ENCODE results near the gene SH3PXD2B.
"Not testable (repeated sequence)": the region's sequence is repeated elsewhere in the genome, so short reads cannot be mapped to it uniquely, and the experiment has no call there.

SH3PXD2B gene

DNA sequence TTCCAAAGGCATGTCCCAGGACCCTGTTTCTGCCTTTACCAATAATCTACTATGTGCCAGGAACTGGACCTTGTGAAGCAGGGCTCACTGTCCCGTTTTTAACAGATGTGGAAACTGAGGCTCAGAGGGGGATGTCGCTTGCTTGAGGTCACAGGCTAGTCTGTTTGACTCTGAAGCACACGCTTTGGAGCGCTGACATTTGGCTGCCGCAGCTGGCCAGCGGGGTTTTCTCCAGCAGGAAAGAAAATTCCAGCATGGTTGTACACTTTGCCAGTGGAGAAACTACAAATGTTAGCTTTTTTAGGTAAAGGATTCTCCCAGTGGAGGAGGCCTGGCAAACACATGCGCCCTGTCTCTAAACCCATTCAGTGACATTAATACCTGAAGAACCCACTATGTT, 50.5 kb downstream of the SH3PXD2B start:
- Histone ChIP-seq H3K4me3 (ENCODE audit: low read depth in 1 of 2, low read length in 2 of 2) (no peak overlapping the region), H3K9me3 (ENCODE audit: insufficient read depth, low read length, severe bottlenecking) (no peaks in the 10 kb centered on the region), H3K36me3 (ENCODE audit: insufficient read depth, low read length) (no peaks in the 10 kb centered on the region), H3K9ac (ENCODE audit: low read depth, low read length) (no peak overlapping the region), H3K4me1 (ENCODE audit: insufficient read depth, low read length) (no peaks in the 10 kb centered on the region), H3K79me2 (ENCODE audit: insufficient read depth, low read length) (no peaks in the 10 kb centered on the region), H3K4me2 (ENCODE audit: insufficient read depth, low read length) (no peak overlapping the region), H3K27me3 (ENCODE audit: insufficient read depth, low read length, poor library complexity) (no peaks in the 10 kb centered on the region), H4K20me1 (ENCODE audit: insufficient read depth, low read length) (no peaks in the 10 kb centered on the region), H3K27ac (ENCODE audit: low read length) (no peak overlapping the region), H2AFZ (ENCODE audit: low read depth, low read length) (no peak overlapping the region)
- no peak for DNase-seq
- no peak for ATAC-seq (ENCODE audit: insufficient read depth, low read depth)
- TF ChIP-seq EZH2 (IDR thresholded peaks at IDR 0.05; ENCODE audit: borderline replicate concordance, low read depth, low read length, severe bottlenecking) = no peak
- TF ChIP-seq, protein P1, sequence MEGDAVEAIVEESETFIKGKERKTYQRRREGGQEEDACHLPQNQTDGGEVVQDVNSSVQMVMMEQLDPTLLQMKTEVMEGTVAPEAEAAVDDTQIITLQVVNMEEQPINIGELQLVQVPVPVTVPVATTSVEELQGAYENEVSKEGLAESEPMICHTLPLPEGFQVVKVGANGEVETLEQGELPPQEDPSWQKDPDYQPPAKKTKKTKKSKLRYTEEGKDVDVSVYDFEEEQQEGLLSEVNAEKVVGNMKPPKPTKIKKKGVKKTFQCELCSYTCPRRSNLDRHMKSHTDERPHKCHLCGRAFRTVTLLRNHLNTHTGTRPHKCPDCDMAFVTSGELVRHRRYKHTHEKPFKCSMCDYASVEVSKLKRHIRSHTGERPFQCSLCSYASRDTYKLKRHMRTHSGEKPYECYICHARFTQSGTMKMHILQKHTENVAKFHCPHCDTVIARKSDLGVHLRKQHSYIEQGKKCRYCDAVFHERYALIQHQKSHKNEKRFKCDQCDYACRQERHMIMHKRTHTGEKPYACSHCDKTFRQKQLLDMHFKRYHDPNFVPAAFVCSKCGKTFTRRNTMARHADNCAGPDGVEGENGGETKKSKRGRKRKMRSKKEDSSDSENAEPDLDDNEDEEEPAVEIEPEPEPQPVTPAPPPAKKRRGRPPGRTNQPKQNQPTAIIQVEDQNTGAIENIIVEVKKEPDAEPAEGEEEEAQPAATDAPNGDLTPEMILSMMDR (IDR thresholded peaks at IDR 0.05; ENCODE audit: borderline replicate concordance, extremely low read depth, low read length, poor library complexity, severe bottlenecking) = no peak

DNA sequence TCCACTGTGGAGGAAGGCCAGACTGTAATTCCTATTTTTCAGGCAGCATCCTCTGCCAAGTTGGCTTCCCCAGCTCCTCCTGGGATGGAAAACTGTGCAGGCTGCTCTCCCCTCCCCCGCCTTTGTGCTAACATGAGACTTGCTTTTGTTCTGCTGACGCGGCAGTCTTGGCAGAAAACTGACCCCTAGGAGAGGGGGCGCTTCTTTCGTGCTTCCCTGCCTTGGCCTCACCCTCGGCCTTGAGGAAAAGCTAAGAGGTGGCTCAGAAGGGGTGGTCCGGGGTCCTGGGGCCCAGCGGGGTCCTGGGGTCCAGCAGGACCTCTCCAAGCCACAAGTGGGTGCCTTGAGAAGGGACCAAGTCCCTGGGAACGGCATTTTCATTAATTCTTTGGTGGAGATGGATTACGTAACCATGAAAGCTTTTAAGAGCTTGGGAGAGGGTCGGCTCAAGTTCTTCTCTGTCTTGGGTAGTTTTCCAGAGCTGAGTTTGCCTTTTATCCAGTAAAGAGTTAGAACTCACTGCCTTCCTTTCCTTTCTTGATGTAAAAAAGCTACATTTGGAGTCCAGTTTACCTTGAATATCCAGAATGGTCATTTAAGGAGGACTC, 51.0 kb downstream of the SH3PXD2B start:
- Histone ChIP-seq H3K4me1 (ENCODE audit: insufficient read depth, low read length) (no peaks in the 10 kb centered on the region), H3K4me2 (ENCODE audit: insufficient read depth, low read length) (no peak overlapping the region), H3K79me2 (ENCODE audit: insufficient read depth, low read length) (no peaks in the 10 kb centered on the region), H3K9me3 (ENCODE audit: insufficient read depth, low read length, severe bottlenecking) (no peaks in the 10 kb centered on the region), H3K36me3 (ENCODE audit: insufficient read depth, low read length) (no peaks in the 10 kb centered on the region), H3K4me3 (ENCODE audit: low read depth in 1 of 2, low read length in 2 of 2) (no peak overlapping the region), H3K9ac (ENCODE audit: low read depth, low read length) (no peak overlapping the region), H3K27me3 (ENCODE audit: insufficient read depth, low read length, poor library complexity) (no peaks in the 10 kb centered on the region), H3K27ac (ENCODE audit: low read length) (no peak overlapping the region), H4K20me1 (ENCODE audit: insufficient read depth, low read length) (no peaks in the 10 kb centered on the region), H2AFZ (ENCODE audit: low read depth, low read length) (no peak overlapping the region)
- TF ChIP-seq EZH2 (IDR thresholded peaks at IDR 0.05; ENCODE audit: borderline replicate concordance, low read depth, low read length, severe bottlenecking) = no peak
- TF ChIP-seq, protein P1 (IDR thresholded peaks at IDR 0.05; ENCODE audit: borderline replicate concordance, extremely low read depth, low read length, poor library complexity, severe bottlenecking) = no peak
- ATAC-seq (ENCODE audit: insufficient read depth, low read depth) (no peak), DNase-seq (no peak)

DNA sequence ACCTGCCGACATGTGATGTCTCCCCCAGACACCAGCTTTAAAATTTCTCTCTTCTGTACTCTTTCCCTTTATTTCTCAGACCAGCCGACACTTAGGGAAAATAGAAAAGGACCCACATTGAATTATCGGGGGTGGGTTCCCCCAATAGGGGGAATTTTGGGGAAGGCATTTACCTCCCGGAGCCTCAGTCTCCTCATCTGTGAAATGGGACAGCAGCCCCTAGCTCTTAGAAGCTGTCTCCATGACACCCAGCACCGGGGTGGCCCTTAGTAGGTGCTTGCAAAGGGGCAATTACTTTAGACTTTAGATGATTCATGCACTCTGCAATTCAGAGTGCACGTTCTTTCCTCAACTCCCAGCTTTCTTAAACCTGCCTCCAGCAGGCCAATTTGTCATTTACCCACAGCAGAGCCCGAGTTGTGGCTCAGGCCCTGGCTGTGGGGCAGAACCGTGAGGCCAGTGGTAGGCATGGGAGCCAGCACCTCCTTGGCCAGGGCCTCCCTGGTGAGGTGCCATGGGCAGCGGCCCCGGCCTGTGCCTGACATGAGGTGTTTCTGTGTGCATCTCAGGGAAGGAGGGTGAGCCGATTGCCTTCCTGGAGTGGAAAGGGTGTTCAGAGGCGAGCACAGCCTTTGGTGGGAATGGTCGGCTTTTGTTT, 51.7 kb downstream of the SH3PXD2B start:
- H4K20me1 ChIP-seq (ENCODE audit: insufficient read depth, low read length) = no peaks in the 10 kb centered on the region
- TF ChIP-seq EZH2 (IDR thresholded peaks at IDR 0.05; ENCODE audit: borderline replicate concordance, low read depth, low read length, severe bottlenecking) = no peak
- TF ChIP-seq, protein P1 (IDR thresholded peaks at IDR 0.05; ENCODE audit: borderline replicate concordance, extremely low read depth, low read length, poor library complexity, severe bottlenecking) = no peak
- no peak overlapping the region for H3K27ac ChIP-seq (ENCODE audit: low read length)
- no peak overlapping the region for H2AFZ ChIP-seq (ENCODE audit: low read depth, low read length)
- no peak overlapping the region for H3K4me3 ChIP-seq (ENCODE audit: low read depth in 1 of 2, low read length in 2 of 2)
- DNase-seq = no peak
- no peaks in the 10 kb centered on the region for H3K4me1 ChIP-seq (ENCODE audit: insufficient read depth, low read length)
- H3K79me2 ChIP-seq (ENCODE audit: insufficient read depth, low read length) = no peaks in the 10 kb centered on the region
- no peak overlapping the region for H3K9ac ChIP-seq (ENCODE audit: low read depth, low read length)
- H3K27me3 ChIP-seq (ENCODE audit: insufficient read depth, low read length, poor library complexity) = no peaks in the 10 kb centered on the region
- H3K36me3 ChIP-seq (ENCODE audit: insufficient read depth, low read length) = no peaks in the 10 kb centered on the region
- ATAC-seq (ENCODE audit: insufficient read depth, low read depth) = no peak
- H3K4me2 ChIP-seq (ENCODE audit: insufficient read depth, low read length) = no peak overlapping the region
- H3K9me3 ChIP-seq (ENCODE audit: insufficient read depth, low read length, severe bottlenecking) = no peaks in the 10 kb centered on the region

DNA sequence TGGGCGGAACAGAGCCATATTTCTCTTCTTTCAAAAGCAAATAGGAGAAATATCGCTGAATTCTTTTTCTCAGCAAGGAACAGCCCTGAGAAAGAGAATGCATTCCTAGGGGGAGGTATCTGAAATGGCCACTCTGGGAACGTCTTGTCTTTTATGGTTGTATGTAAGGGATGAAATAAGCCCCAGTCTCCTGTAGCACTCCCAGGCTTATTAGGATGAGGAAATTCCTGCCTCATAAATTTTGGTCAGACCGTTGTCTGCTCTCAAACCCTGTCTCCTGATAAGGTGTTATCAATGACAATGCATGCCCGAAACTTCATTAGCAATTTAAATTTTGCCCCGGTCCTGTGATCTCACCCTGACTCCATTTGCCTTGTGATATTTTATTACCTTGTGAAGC, 52.3 kb downstream of the SH3PXD2B start:
- H2AFZ ChIP-seq (ENCODE audit: low read depth, low read length); H3K36me3 ChIP-seq (ENCODE audit: insufficient read depth, low read length); H3K9me3 ChIP-seq (ENCODE audit: insufficient read depth, low read length, severe bottlenecking); DNase-seq; H3K4me2 ChIP-seq (ENCODE audit: insufficient read depth, low read length); H3K9ac ChIP-seq (ENCODE audit: low read depth, low read length); H3K27ac ChIP-seq (ENCODE audit: low read length); H3K4me1 ChIP-seq (ENCODE audit: insufficient read depth, low read length); H3K4me3 ChIP-seq (ENCODE audit: low read depth in 1 of 2, low read length in 2 of 2); H4K20me1 ChIP-seq (ENCODE audit: insufficient read depth, low read length); ATAC-seq (ENCODE audit: insufficient read depth, low read depth); H3K79me2 ChIP-seq (ENCODE audit: insufficient read depth, low read length); H3K27me3 ChIP-seq (ENCODE audit: insufficient read depth, low read length, poor library complexity): not testable (repeated sequence)

All from DND-41 (cell line).